GM12878 (cell line): ENCODE data around the gene OR1J1. TPM values are rescaled to one million over a fixed set of nuclear protein-coding genes. Genes with fewer than 3 reads are reported as not detected.
A peak's percentile ranks its signal among the peaks of the same experiment; 100 is the strongest.

Experiments
- ATAC-seq: fragments of 200-7000 bp; cut with Tn5 transposase; 3 replicates; pipeline ENCODE4 v1.9.1; 2020; ENCODE audit warnings: mild to moderate bottlenecking, moderate library complexity
- BruUV-seq: library from RNA; stranded (reverse); fragments of 400-500 nt; replicated peaks from 2 replicates; lab custom pipeline; 2021; lab: Mats Ljungman, UMichigan
- CTCF ChIA-PET: fragments of 300-600 bp; sonication (Branson Sonifier 250); formaldehyde crosslinking; extraction: SDS; loops from one replicate; lab custom pipeline; 2021; ENCODE audit warnings: inconsistent platforms; lab: Yijun Ruan, JAX
- POLR2A ChIA-PET: fragments of 350-600 bp; formaldehyde crosslinking; extraction: SDS; loops from one replicate; lab custom pipeline; 2021; ENCODE audit warnings: inconsistent platforms; lab: Charles Lee
- RAD21 ChIA-PET: fragments of 300-600 bp; sonication (Branson Sonifier 250); formaldehyde crosslinking; loops from one replicate; lab custom pipeline; 2023; ENCODE audit warnings: antibody characterized with exemption; ENCODE audit not compliant: unreplicated experiment; lab: Charles Lee
- SMC1A ChIA-PET: fragments of 300-600 bp; sonication (Branson Sonifier 250); formaldehyde crosslinking; loops from one replicate; lab custom pipeline; 2023; ENCODE audit not compliant: unreplicated experiment, uncharacterized antibody; lab: Charles Lee
- DNase-seq: peaks from one replicate; pipeline ENCODE4 v3.0.0-alpha.2; 2011; ENCODE audit warnings: low read depth, low spot score
- FAIRE-seq: peaks from 3 replicates; lab custom pipeline; 2011; peaks lifted over from hg19 to GRCh38; lab: Jason Lieb, UNC
- H2AFZ ChIP-seq: 2 replicates; pipeline ENCODE4 v1.6.0; 2011; ENCODE audit warnings: low read depth, low read length, control low read depth; ENCODE audit not compliant: control insufficient read depth
- H3K27ac ChIP-seq: 2 replicates; pipeline ENCODE4 v1.5.1; 2011; ENCODE audit warnings: control low read depth; ENCODE audit not compliant: control insufficient read depth, insufficient read depth
- H3K27me3 ChIP-seq, 2 experiments: replicated peaks in 1 of 2; 2 replicates each; pipeline versions ENCODE4 v1.6.0 to v1.6.1; 2011; ENCODE audit warnings: low read length in 1 of 2; ENCODE audit not compliant: control insufficient read depth in 2 of 2, insufficient read depth in 2 of 2
- H3K36me3 ChIP-seq, 2 experiments: 2 replicates each; pipeline ENCODE4 v1.5.1; 2011; ENCODE audit warnings: low read length in 1 of 2; ENCODE audit not compliant: control insufficient read depth in 2 of 2, insufficient read depth in 2 of 2
- H3K4me1 ChIP-seq: 2 replicates; pipeline ENCODE4 v1.6.1; 2011; ENCODE audit warnings: mild to moderate bottlenecking, low read length, moderate library complexity, mixed read lengths; ENCODE audit not compliant: control insufficient read depth, insufficient read depth
- H3K4me2 ChIP-seq: 2 replicates; pipeline ENCODE4 v1.6.0; 2011; ENCODE audit warnings: control low read depth; ENCODE audit not compliant: control insufficient read depth, insufficient read depth
- H3K4me3 ChIP-seq: fragments of 200-600 bp; sonication (generic); 2 replicates; pipeline ENCODE4 v1.5.1; 2016
- H3K79me2 ChIP-seq: 2 replicates; pipeline ENCODE4 v1.6.0; 2011; ENCODE audit warnings: low read length; ENCODE audit not compliant: control insufficient read depth, insufficient read depth
- H3K9ac ChIP-seq: 2 replicates; pipeline ENCODE4 v1.8.0; 2011; ENCODE audit warnings: low read length, control low read depth, mixed read lengths; ENCODE audit not compliant: control insufficient read depth, insufficient read depth
- H3K9me3 ChIP-seq: replicated peaks from 3 replicates; pipeline ENCODE4 v1.5.1; 2011; ENCODE audit warnings: mild to moderate bottlenecking, low read length; ENCODE audit not compliant: control insufficient read depth, insufficient read depth
- H4K20me1 ChIP-seq: 2 replicates; pipeline ENCODE4 v1.6.0; 2011; ENCODE audit not compliant: control insufficient read depth, insufficient read depth
- ATF7 ChIP-seq: fragments of 450-650 bp; IDR thresholded peaks from 2 replicates; pipeline ENCODE4 v1.6.1; 2016; ENCODE audit warnings: low read depth, mild to moderate bottlenecking
- CHD2 ChIP-seq: IDR thresholded peaks from 2 replicates; pipeline ENCODE4 v1.6.1; 2011; ENCODE audit warnings: low read depth, low read length, improper control_type of control experiment, borderline replicate concordance
- GATAD2B ChIP-seq: fragments of 450-650 bp; conservative IDR thresholded peaks from 2 replicates; pipeline ENCODE4 v1.6.1; 2017; ENCODE audit warnings: low read depth, mild to moderate bottlenecking, moderate library complexity
- HDGF ChIP-seq: fragments of 450-650 bp; IDR thresholded peaks from 2 replicates; pipeline ENCODE4 v1.6.1; 2016; ENCODE audit warnings: antibody characterized with exemption
- IKZF1 ChIP-seq: fragments of 450-650 bp; conservative IDR thresholded peaks from 2 replicates; pipeline ENCODE4 v1.6.1; 2017; ENCODE audit warnings: antibody characterized with exemption, mild to moderate bottlenecking
- JUND ChIP-seq: IDR thresholded peaks from 2 replicates; pipeline ENCODE4 v1.6.1; 2012; ENCODE audit warnings: low read depth, mild to moderate bottlenecking, low read length, improper control_type of control experiment, moderate library complexity
- KDM1A ChIP-seq: fragments of 200-600 bp; sonication (generic); IDR thresholded peaks from 2 replicates; pipeline ENCODE4 v1.6.1; 2016; ENCODE audit warnings: borderline replicate concordance
- MEF2B ChIP-seq: fragments of 450-650 bp; IDR thresholded peaks from 2 replicates; pipeline ENCODE4 v1.6.1; 2018; ENCODE audit warnings: mild to moderate bottlenecking, moderate library complexity; ENCODE audit not compliant: partially characterized antibody, poor library complexity, severe bottlenecking
- MXI1 ChIP-seq: fragments of 150-350 bp; IDR thresholded peaks from 2 replicates; pipeline ENCODE4 v1.6.1; 2011; ENCODE audit warnings: low read depth, mild to moderate bottlenecking, inconsistent platforms, low read length, improper control_type of control experiment
- NBN ChIP-seq: fragments of 450-650 bp; IDR thresholded peaks from 2 replicates; pipeline ENCODE4 v1.6.1; 2016
- NR2F1 ChIP-seq: fragments of 450-650 bp; conservative IDR thresholded peaks from 2 replicates; pipeline ENCODE4 v1.6.1; 2017; ENCODE audit warnings: mild to moderate bottlenecking
- NRF1 ChIP-seq: conservative IDR thresholded peaks from 2 replicates; pipeline ENCODE4 v1.6.1; 2011; ENCODE audit warnings: mild to moderate bottlenecking, low read depth, low read length, improper control_type of control experiment
- RB1 ChIP-seq: fragments of 450-650 bp; formaldehyde crosslinking; IDR thresholded peaks from 2 replicates; pipeline ENCODE4 v1.6.1; 2017; ENCODE audit warnings: mild to moderate bottlenecking, borderline replicate concordance
- SMC3 ChIP-seq: IDR thresholded peaks from 2 replicates; pipeline ENCODE4 v1.6.1; 2011; ENCODE audit warnings: low read length, improper control_type of control experiment, borderline replicate concordance
- YY1 ChIP-seq: IDR thresholded peaks from 2 replicates; pipeline ENCODE4 v1.6.1; 2011; ENCODE audit warnings: low read depth, mild to moderate bottlenecking, low read length
- WGBS: methylation state at CpG from one replicate; pipeline ENCODE4 v1.1.6; 2016; ENCODE audit warnings: low lambda C conversion rate; ENCODE audit not compliant: insufficient replicate concordance, insufficient coverage; ENCODE audit errors: missing lambda C conversion rate; 5-methylcytosine and 5-hydroxymethylcytosine counted together
- in situ Hi-C: fragments of 300-500 bp; cut with MboI; formaldehyde crosslinking; loops from 9 replicates; pipeline ENCODE4 v1.14.3; 2018; ENCODE audit warnings: mixed read lengths
- intact Hi-C: fragments of 100-400 bp; cut with micrococcal nuclease; formaldehyde crosslinking; loops from one replicate; pipeline ENCODE4 v1.14.2; 2022; ENCODE audit not compliant: unreplicated experiment
- polyA plus RNA-seq, 11 experiments: library from polyadenylated mRNA; depleted of rRNA in 4 of 11; unstranded in 6 of 11; stranded (reverse) in 5 of 11; fragments of >200 nt; fragmentation: Nextera tagmentation in 4 of 11; fragmentation: Illumina TruSeq in 1 of 11; extraction: Ambion mirVana in 4 of 11; extraction: Trizol in 1 of 11; gene quantifications; 1 replicate in 1 of 11; 2 replicates in 10 of 11; pipeline versions ENCODE4 v1.2.1 to v1.2.3, GENCODE V29; 2011 to 2016; ENCODE audit warnings: inconsistent platforms in 2 of 11, missing spikeins in 2 of 11, low read depth in 1 of 11
- total RNA-seq, 4 experiments: library from RNA; depleted of rRNA in 3 of 4; stranded (reverse); fragments of >200 nt in 3 of 4; fragmentation: Illumina TruSeq in 1 of 4; extraction: Trizol in 1 of 4; gene quantifications; 2 replicates each; pipeline versions ENCODE4 v1.2.1 to v1.2.3, GENCODE V29; 2013 to 2021
- TF ChIP-seq, protein P1 (sequence below): IDR thresholded peaks from 2 replicates; pipeline ENCODE4 v1.6.1; 2011; ENCODE audit warnings: borderline replicate concordance, low read depth, mild to moderate bottlenecking, moderate library complexity, low read length; ENCODE audit not compliant: insufficient read depth, poor library complexity, severe bottlenecking
- TF ChIP-seq, protein P2 (sequence below): fragments of 450-650 bp; IDR thresholded peaks from 2 replicates; pipeline ENCODE4 v1.6.1; 2017; ENCODE audit warnings: antibody characterized with exemption, mild to moderate bottlenecking, moderate library complexity

OR1J1 gene
- total and polyA plus RNA-seq, 10 of the 15 experiments (the other 5 are each of a cell fraction or from before 2014, with no cell fraction given), result 0.07 TPM; not detected in 9

DNA sequence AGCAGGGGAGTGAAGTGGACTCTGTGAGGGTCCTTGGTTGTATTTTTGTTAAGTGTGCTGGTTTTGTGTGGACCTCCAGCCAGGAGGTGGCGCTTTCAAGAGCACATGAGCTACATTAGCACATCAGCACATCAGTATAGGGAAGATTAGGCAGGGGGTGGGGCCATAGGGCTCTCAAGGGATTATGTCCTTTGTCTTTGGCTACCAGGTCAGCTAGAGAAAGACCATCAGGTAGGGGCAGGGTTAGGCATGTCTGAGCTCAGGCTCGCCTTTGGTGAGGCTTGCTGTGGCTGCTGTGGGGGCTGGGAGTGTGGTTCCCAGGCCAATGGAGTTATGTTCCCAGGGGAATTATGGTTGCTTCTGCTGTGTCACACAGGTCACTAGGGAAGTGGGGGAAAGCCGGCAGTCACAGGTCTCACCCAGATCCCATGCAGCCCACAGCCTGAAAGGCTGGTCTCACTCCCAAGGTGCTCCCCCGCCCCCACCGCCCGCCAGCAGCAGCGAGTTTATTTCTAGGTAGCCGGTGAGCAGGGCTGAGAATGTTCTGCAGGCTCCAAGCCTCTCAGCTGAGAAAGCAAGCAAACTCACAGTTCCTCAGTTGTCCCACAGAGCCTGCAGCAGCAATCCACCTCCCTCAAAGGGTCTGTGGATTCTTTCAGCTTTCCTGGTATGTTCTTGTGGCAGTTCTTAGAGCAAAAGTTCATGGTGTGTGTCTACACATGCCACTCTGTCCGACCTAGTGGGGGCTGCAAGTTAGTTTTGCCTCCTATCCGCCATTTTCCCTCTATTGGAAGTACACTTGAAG is 13.7 kb downstream of the OR1J1 start:
- in situ Hi-C loops, result loop anchor here (5.0 to 10.0 kb wide), 2 partner anchors 348 to 891 kb away; partner anchors contain the start of gene CRB2
- 11% methylated on average over 10 of the region's 10 CpGs for WGBS
- intact Hi-C loops, result loop anchor here (10.0 kb wide), 1 partner anchor 531 kb away; no protein-coding TSS in a partner anchor
- peak; percentile 97 for ATAC-seq
- TSS peak; percentile 75 for BruUV-seq
- peak; percentile 45 for DNase-seq
- peak overlapping the region; percentile 54; the same call in 1 of the 2 replicates for H3K4me3 ChIP-seq
- H2AFZ ChIP-seq, result peak overlapping the region; percentile 72
- no peak for FAIRE-seq
- no peaks in the 10 kb centered on the region for H3K9me3 ChIP-seq
- H3K4me2 ChIP-seq, result peak overlapping the region; percentile 9
- H3K9ac ChIP-seq, result no peak overlapping the region
- ChIA-PET POLR2A (no interaction called here), SMC1A (interaction anchor here (0.6 to 4.7 kb wide), 6 partner anchors 8 to 365 kb away, joined by 3 to 63 read pairs (median 4); no protein-coding TSS in a partner anchor), RAD21 (interaction anchor here (0.6 to 1.6 kb wide), 8 partner anchors 11 to 886 kb away, joined by 3 to 10 read pairs (median 4); partner anchors contain the start of genes MRRF and RBM18), CTCF (interaction anchor here (0.6 to 4.2 kb wide), 31 partner anchors 9 to 936 kb away, joined by 3 to 81 read pairs (median 5); partner anchors contain the start of genes OR1J1 and RABGAP1)
- no peaks in the 10 kb centered on the region; a peak in 1 of 4 replicates for H3K27me3 ChIP-seq
- peak overlapping the region; percentile 4; the same call in 1 of the 2 replicates for H3K27ac ChIP-seq
- no peaks in the 10 kb centered on the region for H4K20me1 ChIP-seq
- no peaks in the 10 kb centered on the region for H3K36me3 ChIP-seq
- H3K79me2 ChIP-seq, result no peaks in the 10 kb centered on the region
- no peaks in the 10 kb centered on the region for H3K4me1 ChIP-seq
- TF ChIP-seq NRF1, result no peak
- TF ChIP-seq HDGF, result 0 out of 2 replicates have a peak, but pooled peaks have one; percentile 32
- peak; percentile 55; the same call in 1 of the 2 replicates for TF ChIP-seq IKZF1
- TF ChIP-seq GATAD2B, result peak; percentile 80
- peak; percentile 45; the same call in 1 of the 2 replicates for TF ChIP-seq ATF7
- no peak for TF ChIP-seq MXI1
- TF ChIP-seq YY1, result 0 out of 2 replicates have a peak, but pooled peaks have one; percentile 16
- peak; percentile 33; the same call in 1 of the 2 replicates for TF ChIP-seq SMC3
- 0 out of 2 replicates have a peak, but pooled peaks have one; percentile 48 for TF ChIP-seq NBN
- peak; percentile 40; the same call in 1 of the 2 replicates for TF ChIP-seq CHD2
- no peak for TF ChIP-seq KDM1A
- TF ChIP-seq, protein P1, sequence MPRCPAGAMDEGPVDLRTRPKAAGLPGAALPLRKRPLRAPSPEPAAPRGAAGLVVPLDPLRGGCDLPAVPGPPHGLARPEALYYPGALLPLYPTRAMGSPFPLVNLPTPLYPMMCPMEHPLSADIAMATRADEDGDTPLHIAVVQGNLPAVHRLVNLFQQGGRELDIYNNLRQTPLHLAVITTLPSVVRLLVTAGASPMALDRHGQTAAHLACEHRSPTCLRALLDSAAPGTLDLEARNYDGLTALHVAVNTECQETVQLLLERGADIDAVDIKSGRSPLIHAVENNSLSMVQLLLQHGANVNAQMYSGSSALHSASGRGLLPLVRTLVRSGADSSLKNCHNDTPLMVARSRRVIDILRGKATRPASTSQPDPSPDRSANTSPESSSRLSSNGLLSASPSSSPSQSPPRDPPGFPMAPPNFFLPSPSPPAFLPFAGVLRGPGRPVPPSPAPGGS, result no peak
- TF ChIP-seq, protein P2, sequence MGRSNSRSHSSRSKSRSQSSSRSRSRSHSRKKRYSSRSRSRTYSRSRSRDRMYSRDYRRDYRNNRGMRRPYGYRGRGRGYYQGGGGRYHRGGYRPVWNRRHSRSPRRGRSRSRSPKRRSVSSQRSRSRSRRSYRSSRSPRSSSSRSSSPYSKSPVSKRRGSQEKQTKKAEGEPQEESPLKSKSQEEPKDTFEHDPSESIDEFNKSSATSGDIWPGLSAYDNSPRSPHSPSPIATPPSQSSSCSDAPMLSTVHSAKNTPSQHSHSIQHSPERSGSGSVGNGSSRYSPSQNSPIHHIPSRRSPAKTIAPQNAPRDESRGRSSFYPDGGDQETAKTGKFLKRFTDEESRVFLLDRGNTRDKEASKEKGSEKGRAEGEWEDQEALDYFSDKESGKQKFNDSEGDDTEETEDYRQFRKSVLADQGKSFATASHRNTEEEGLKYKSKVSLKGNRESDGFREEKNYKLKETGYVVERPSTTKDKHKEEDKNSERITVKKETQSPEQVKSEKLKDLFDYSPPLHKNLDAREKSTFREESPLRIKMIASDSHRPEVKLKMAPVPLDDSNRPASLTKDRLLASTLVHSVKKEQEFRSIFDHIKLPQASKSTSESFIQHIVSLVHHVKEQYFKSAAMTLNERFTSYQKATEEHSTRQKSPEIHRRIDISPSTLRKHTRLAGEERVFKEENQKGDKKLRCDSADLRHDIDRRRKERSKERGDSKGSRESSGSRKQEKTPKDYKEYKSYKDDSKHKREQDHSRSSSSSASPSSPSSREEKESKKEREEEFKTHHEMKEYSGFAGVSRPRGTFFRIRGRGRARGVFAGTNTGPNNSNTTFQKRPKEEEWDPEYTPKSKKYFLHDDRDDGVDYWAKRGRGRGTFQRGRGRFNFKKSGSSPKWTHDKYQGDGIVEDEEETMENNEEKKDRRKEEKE, result no peak
- peak; percentile 78 for TF ChIP-seq NR2F1
- TF ChIP-seq MEF2B, result peak; percentile 98
- no peak for TF ChIP-seq JUND
- TF ChIP-seq RB1, result 0 out of 2 replicates have a peak, but pooled peaks have one; percentile 44
